Osteocyte (in vitro differentiated cells): ENCODE results near the gene TMEM250. TPM values are rescaled to one million over a fixed set of nuclear protein-coding genes. Genes with fewer than 3 reads are reported as not detected.

Source experiments
- DNase-seq: peaks from one replicate; pipeline ENCODE4 v3.0.0; 2021; ENCODE audit warnings: mixed read lengths; ENCODE audit not compliant: unreplicated experiment; ENCODE audit errors: extremely low spot score
- H3K27ac Mint-ChIP-seq: one replicate; pipeline ENCODE4 v1.8.0; 2021; ENCODE audit warnings: mild to moderate bottlenecking, mixed read lengths; ENCODE audit not compliant: unreplicated experiment
- H3K27me3 Mint-ChIP-seq: one replicate; pipeline ENCODE4 v1.8.0; 2021; ENCODE audit warnings: mixed read lengths; ENCODE audit not compliant: unreplicated experiment
- H3K36me3 Mint-ChIP-seq: one replicate; pipeline ENCODE4 v1.8.0; 2021; ENCODE audit warnings: mixed read lengths; ENCODE audit not compliant: unreplicated experiment
- H3K4me1 Mint-ChIP-seq: one replicate; pipeline ENCODE4 v1.8.0; 2021; ENCODE audit warnings: mixed read lengths; ENCODE audit not compliant: unreplicated experiment
- H3K4me3 Mint-ChIP-seq: one replicate; pipeline ENCODE4 v1.8.0; 2021; ENCODE audit warnings: mild to moderate bottlenecking, moderate library complexity, mixed read lengths; ENCODE audit not compliant: unreplicated experiment
- H3K9me3 Mint-ChIP-seq: one replicate; pipeline ENCODE4 v1.8.0; 2021; ENCODE audit warnings: mixed read lengths; ENCODE audit not compliant: unreplicated experiment
- CTCF ChIP-seq: fragments of 200-600 bp; sonication (generic); IDR thresholded peaks from 2 replicates; pipeline ENCODE4 v1.5.0; 2021; ENCODE audit warnings: antibody characterized with exemption, mild to moderate bottlenecking, moderate library complexity
- total RNA-seq: library from RNA; stranded (reverse); gene quantifications from 2 replicates; pipeline ENCODE4 v1.2.1, GENCODE V29; 2021

The TMEM250 gene
- total RNA-seq, 1 donor from 2014 or later, result 34.0 TPM

- peaks cover 4% of the 10 kb centered on the region for H3K9me3 Mint-ChIP-seq
- H3K4me3 Mint-ChIP-seq, result no peak overlapping the region
- DNase-seq, result no peak
- H3K27me3 Mint-ChIP-seq, result peaks cover 25% of the 10 kb centered on the region
- no peak for TF ChIP-seq CTCF
- no peaks in the 10 kb centered on the region for H3K36me3 Mint-ChIP-seq
- H3K27ac Mint-ChIP-seq, result no peak overlapping the region
- H3K4me1 Mint-ChIP-seq, result no peaks in the 10 kb centered on the region
Measured at GRCh38 chr9:136159851-136160250, 41.2 kb upstream of the TMEM250 start.

GRCh38 chr9:136157477-136158265 is 39.0 kb upstream of the TMEM250 start:
- Mint-ChIP-seq H3K9me3 (no peaks in the 10 kb centered on the region), H3K4me3 (no peak overlapping the region), H3K27ac (no peak overlapping the region), H3K36me3 (no peaks in the 10 kb centered on the region), H3K27me3 (peaks cover 19% of the 10 kb centered on the region), H3K4me1 (no peaks in the 10 kb centered on the region)
- no peak for TF ChIP-seq CTCF
- DNase-seq, result no peak

- H3K27me3 Mint-ChIP-seq, result peaks cover 19% of the 10 kb centered on the region
- TF ChIP-seq CTCF, result no peak
- H3K9me3 Mint-ChIP-seq, result no peaks in the 10 kb centered on the region
- no peaks in the 10 kb centered on the region for H3K4me1 Mint-ChIP-seq
- DNase-seq, result no peak
- no peaks in the 10 kb centered on the region for H3K36me3 Mint-ChIP-seq
- H3K27ac Mint-ChIP-seq, result no peak overlapping the region
- H3K4me3 Mint-ChIP-seq, result no peak overlapping the region
Measured at GRCh38 chr9:136156209-136157120, 37.8 kb upstream of the TMEM250 start.

- no peak for TF ChIP-seq CTCF
- Mint-ChIP-seq H3K27me3 (peaks cover 19% of the 10 kb centered on the region), H3K4me3 (no peak overlapping the region), H3K27ac (no peak overlapping the region), H3K4me1 (no peaks in the 10 kb centered on the region), H3K9me3 (no peaks in the 10 kb centered on the region), H3K36me3 (no peaks in the 10 kb centered on the region)
- DNase-seq, result no peak
Measured at GRCh38 chr9:136155576-136155975, 36.9 kb upstream of the TMEM250 start.

GRCh38 chr9:136154943-136155342 is 36.3 kb upstream of the TMEM250 start:
- TF ChIP-seq CTCF, result no peak
- Mint-ChIP-seq H3K27me3 (peaks cover 19% of the 10 kb centered on the region), H3K9me3 (no peaks in the 10 kb centered on the region), H3K4me1 (no peaks in the 10 kb centered on the region), H3K36me3 (no peaks in the 10 kb centered on the region), H3K4me3 (no peak overlapping the region), H3K27ac (no peak overlapping the region)
- no peak for DNase-seq
